ENCODE data around the gene LIFR. TPM values are rescaled to one million over a fixed set of nuclear protein-coding genes. Genes with fewer than 3 reads are reported as not detected.

Gene LIFR
- polyA plus RNA-seq, 1 of the 3 experiments (the other 2 are of a cell fraction), result 3.8 TPM

GRCh38 chr5:38598296-38598993 lies 42.0 kb upstream of the LIFR start:
- no peak overlapping the region for H3K4me3 ChIP-seq (ENCODE audit: low read depth in 2 of 2, low read length in 1 of 2)
- H3K9ac ChIP-seq, result no peak overlapping the region
- no peaks in the 10 kb centered on the region for H3F3A ChIP-seq (replicated peaks; ENCODE audit: insufficient read depth)
- no peak overlapping the region for H2AFZ ChIP-seq (ENCODE audit: low read depth)
- ChIA-PET POLR2A (no interaction called here), CTCF (interaction anchor here (0.9 to 1.9 kb wide), 2 partner anchors 13 to 157 kb away, joined by 3 to 6 read pairs; no protein-coding TSS in a partner anchor)
- no peaks in the 10 kb centered on the region for H3K27me3 ChIP-seq (ENCODE audit: insufficient read depth)
- WGBS (ENCODE audit: low lambda C conversion rate), result 89% methylated on average over 8 of the region's 8 CpGs
- no peaks in the 10 kb centered on the region for H3K36me3 ChIP-seq (replicated peaks in 1 of 2; ENCODE audit: control insufficient read depth in 1 of 2, insufficient read depth in 2 of 2, low read length in 1 of 2)
- no peaks in the 10 kb centered on the region for H3K79me2 ChIP-seq (ENCODE audit: insufficient read depth)
- DNase-seq, result no peak
- H3K4me1 ChIP-seq (ENCODE audit: control insufficient read depth in 1 of 2, insufficient read depth in 2 of 2, low read depth in 1 of 2, low read length in 1 of 2), result peaks cover 0 to 22% of the 10 kb centered on the region in 2 experiments; a peak in 2 of 4 replicates
- no peak overlapping the region for H3K4me2 ChIP-seq
- no peaks in the 10 kb centered on the region for H3K9me2 ChIP-seq
- no peaks in the 10 kb centered on the region for H3K9me3 ChIP-seq
- H4K20me1 ChIP-seq (ENCODE audit: insufficient read depth), result no peaks in the 10 kb centered on the region
- H3K27ac ChIP-seq (ENCODE audit: low read depth in 2 of 2, low read length in 1 of 2), result no peak overlapping the region
- no peak for TF ChIP-seq IRF3 (IDR thresholded peaks at IDR 0.05; ENCODE audit: low read depth, low read length)
- no peak for TF ChIP-seq EP300 (IDR thresholded peaks at IDR 0.05; ENCODE audit: borderline replicate concordance in 1 of 2, low read depth in 1 of 2, low read length in 1 of 2)
- no peak for TF ChIP-seq CHD2 (IDR thresholded peaks at IDR 0.05; ENCODE audit: low read length, partially characterized antibody)
- TF ChIP-seq REST (IDR thresholded peaks at IDR 0.05; ENCODE audit: low read depth, low read length), result no peak
- no peak for TF ChIP-seq ZBTB33 (IDR thresholded peaks at IDR 0.05; ENCODE audit: borderline replicate concordance, low read depth)
- TF ChIP-seq TCF12 (IDR thresholded peaks at IDR 0.05), result no peak
- no peak for TF ChIP-seq GATA2 (CRISPR knock-in tag; IDR thresholded peaks at IDR 0.05)
- no peak for TF ChIP-seq RAD21 (IDR thresholded peaks at IDR 0.05; ENCODE audit: low read length)
- TF ChIP-seq MEF2A (IDR thresholded peaks at IDR 0.05; ENCODE audit: borderline replicate concordance, low read depth), result no peak
- TF ChIP-seq POLR2AphosphoS5 (IDR thresholded peaks at IDR 0.05; ENCODE audit: low read depth, low read length), result no peak
- TF ChIP-seq CTCF (IDR thresholded peaks at IDR 0.05), result no peak
- TF ChIP-seq RCOR1 (IDR thresholded peaks at IDR 0.05; ENCODE audit: low read length), result no peak
- TF ChIP-seq MAX (IDR thresholded peaks at IDR 0.05; ENCODE audit: low read depth), result no peak
- TF ChIP-seq NRF1 (IDR thresholded peaks at IDR 0.05; ENCODE audit: low read depth, low read length), result no peak
- no peak for TF ChIP-seq EZH2phosphoT487 (IDR thresholded peaks at IDR 0.05; ENCODE audit: borderline replicate concordance, low read depth)
- TF ChIP-seq RXRA (IDR thresholded peaks at IDR 0.05; ENCODE audit: borderline replicate concordance, low read depth), result no peak
- no peak for TF ChIP-seq JUND (IDR thresholded peaks at IDR 0.05)
- TF ChIP-seq ELF1 (IDR thresholded peaks at IDR 0.05), result no peak

Measured in SK-N-SH (cell line).